Naive thymus-derived CD4-positive, alpha-beta T cell (primary cell): ENCODE results near the gene CYP1A2. TPM values are rescaled to one million over a fixed set of nuclear protein-coding genes. Genes with fewer than 3 reads are reported as not detected.

Experiments used
- microRNA-seq: library from miRNA; unstranded; fragments of <30 nt; microRNA quantifications from one replicate; pipeline ENCODE4 v1.2.0, GENCODE V29; 2022; ENCODE audit warnings: borderline microRNAs expressed
- polyA plus RNA-seq, 2 donors: library from polyadenylated mRNA; unstranded; fragments of 300-500 nt; fragmentation: Illumina TruSeq; gene quantifications; one replicate each; pipeline ENCODE4 v1.2.3, GENCODE V29; 2021
- total RNA-seq, 6 experiments: library from RNA in 5 of 6; stranded (reverse) in 5 of 6; gene quantifications; 1 replicate in 5 of 6; 2 replicates in 1 of 6; pipeline ENCODE4 v1.2.3 and lab custom pipeline; 2021 to 2026

CYP1A2 gene
- total and polyA plus RNA-seq, 7 experiments from 2014 or later, result not detected

Small RNA genes lying within 50 kb of the gene (microRNA-seq; reads per million reads assigned to microRNA genes)
- not detected for gene MIR4513

Other genes with a start within 250 kb of the CYP1A2 start
- 10 to 100 TPM; 29.5 to 45.4 (median 36.8) TPM for gene ARID3B, start 207.6 kb upstream of the CYP1A2 start, total RNA-seq
- 10 to 100 TPM in 1 of 2 donors, 1 to 10 TPM in 1; 5.1 to 16.3 TPM for gene ARID3B, start 207.6 kb upstream of the CYP1A2 start, polyA plus RNA-seq
- gene CLK3, start 133.0 kb upstream of the CYP1A2 start, total RNA-seq, result 100 to 1,000 TPM; 131 to 273 (median 177) TPM
- gene CLK3, start 133.0 kb upstream of the CYP1A2 start, polyA plus RNA-seq, result 100 to 1,000 TPM in 1 of 2 donors, 10 to 100 TPM in 1; 57.8 to 104 TPM
- gene EDC3, start 52.8 kb upstream of the CYP1A2 start, total RNA-seq, result 10 to 100 TPM; 29.0 to 45.3 (median 38.7) TPM
- gene EDC3, start 52.8 kb upstream of the CYP1A2 start, polyA plus RNA-seq, result 10 to 100 TPM; 25.3 to 34.2 TPM
- under 1 TPM in 1 of 5 experiments, not detected in 4; 0.63 TPM for gene CYP1A1, start 23.3 kb upstream of the CYP1A2 start, total RNA-seq
- not detected for gene CYP1A1, start 23.3 kb upstream of the CYP1A2 start, polyA plus RNA-seq
- 100 to 1,000 TPM; 163 to 421 (median 228) TPM for gene CSK, start 33.2 kb downstream of the CYP1A2 start, total RNA-seq
- gene CSK, start 33.2 kb downstream of the CYP1A2 start, polyA plus RNA-seq, result 100 to 1,000 TPM in 1 of 2 donors, 10 to 100 TPM in 1; 67.7 to 144 TPM
- 1 to 10 TPM in 4 of 5 experiments, under 1 TPM in 1; 0.35 to 2.4 (median 1.3) TPM for gene LMAN1L, start 64.0 kb downstream of the CYP1A2 start, total RNA-seq
- gene LMAN1L, start 64.0 kb downstream of the CYP1A2 start, polyA plus RNA-seq, result not detected
- gene CPLX3, start 77.8 kb downstream of the CYP1A2 start, total RNA-seq, result under 1 TPM in 2 of 5 experiments, not detected in 3; 0.27 to 0.60 TPM
- gene CPLX3, start 77.8 kb downstream of the CYP1A2 start, polyA plus RNA-seq, result not detected
- 100 to 1,000 TPM in 1 of 5 experiments, 10 to 100 TPM in 4; 53.2 to 106 (median 59.2) TPM for gene ULK3, start 94.3 kb downstream of the CYP1A2 start, total RNA-seq
- gene ULK3, start 94.3 kb downstream of the CYP1A2 start, polyA plus RNA-seq, result 10 to 100 TPM; 15.4 to 32.8 TPM
- 100 to 1,000 TPM in 3 of 5 experiments, 10 to 100 TPM in 2; 78.9 to 130 (median 116) TPM for gene SCAMP2, start 124.5 kb downstream of the CYP1A2 start, total RNA-seq
- gene SCAMP2, start 124.5 kb downstream of the CYP1A2 start, polyA plus RNA-seq, result 100 to 1,000 TPM; 131 to 141 TPM
- gene MPI, start 141.2 kb downstream of the CYP1A2 start, total RNA-seq, result 10 to 100 TPM; 34.0 to 97.8 (median 80.6) TPM
- 10 to 100 TPM; 92.5 to 98.3 TPM for gene MPI, start 141.2 kb downstream of the CYP1A2 start, polyA plus RNA-seq
- 100 to 1,000 TPM in 2 of 5 experiments, 10 to 100 TPM in 3; 40.5 to 111 (median 99.6) TPM for gene FAM219B, start 158.0 kb downstream of the CYP1A2 start, total RNA-seq
- gene FAM219B, start 158.0 kb downstream of the CYP1A2 start, polyA plus RNA-seq, result 10 to 100 TPM; 20.2 to 27.7 TPM
- gene COX5A, start 189.2 kb downstream of the CYP1A2 start, total RNA-seq, result 100 to 1,000 TPM in 1 of 5 experiments, 10 to 100 TPM in 4; 44.4 to 210 (median 59.2) TPM
- gene COX5A, start 189.2 kb downstream of the CYP1A2 start, polyA plus RNA-seq, result 100 to 1,000 TPM; 239 to 242 TPM
- 1 to 10 TPM in 4 of 5 experiments, under 1 TPM in 1; 0.95 to 5.8 (median 3.3) TPM for gene RPP25, start 207.9 kb downstream of the CYP1A2 start, total RNA-seq
- gene RPP25, start 207.9 kb downstream of the CYP1A2 start, polyA plus RNA-seq, result 1 to 10 TPM; 4.0 to 5.5 TPM
- gene SCAMP5, start 246.7 kb downstream of the CYP1A2 start, total RNA-seq, result 1 to 10 TPM in 2 of 5 experiments, under 1 TPM in 3; 0.35 to 9.5 (median 0.87) TPM
- gene SCAMP5, start 246.7 kb downstream of the CYP1A2 start, polyA plus RNA-seq, result under 1 TPM; 0.06 to 0.15 TPM